LNCAP (cell line): ENCODE results near the gene SRSF5.

Source experiments
- CTCF ChIP-seq: fragments of 450-650 bp; IDR thresholded peaks from 2 replicates; pipeline ENCODE4 v1.5.1; 2017; ENCODE audit warnings: mild to moderate bottlenecking

Gene SRSF5

GRCh38 chr14:69767369-69767999 lies 542 bp downstream of the SRSF5 start:
- no peak for TF ChIP-seq CTCF

- no peak for TF ChIP-seq CTCF
Measured at GRCh38 chr14:69768873-69769272, 1.9 kb downstream of the SRSF5 start.

- no peak for TF ChIP-seq CTCF
Measured at GRCh38 chr14:69769623-69770022, 2.7 kb downstream of the SRSF5 start.

- TF ChIP-seq CTCF: no peak
Measured at GRCh38 chr14:69770559-69770958, 3.6 kb downstream of the SRSF5 start.

GRCh38 chr14:69771136-69771535 lies 4.2 kb downstream of the SRSF5 start:
- no peak for TF ChIP-seq CTCF

- no peak for TF ChIP-seq CTCF
Measured at GRCh38 chr14:69772082-69773017, 5.4 kb downstream of the SRSF5 start.

GRCh38 chr14:69773571-69774276 lies 6.8 kb downstream of the SRSF5 start:
- no peak for TF ChIP-seq CTCF
